GM10266 (cell line): ENCODE measurements around the gene JOSD1.
A peak's percentile ranks its signal among the peaks of the same experiment; 100 is the strongest.

ENCODE experiments used
- DNase-seq: peaks from one replicate; pipeline ENCODE4 v3.0.0; 2012; ENCODE audit errors: extremely low spot score
- CTCF ChIP-seq: IDR thresholded peaks from 2 replicates; pipeline ENCODE4 v1.5.1; 2012; ENCODE audit warnings: mild to moderate bottlenecking, low read depth; ENCODE audit not compliant: control insufficient read depth, insufficient read depth; ENCODE audit errors: missing control alignments

The JOSD1 gene

GRCh38 chr22:38700789-38701628 lies at the start of gene JOSD1:
JOSD1 (minus strand) TSS chr22:38700943; CDS start chr22:38699987, 956 bp downstream.
- DNase-seq, result peak; percentile 99
- TF ChIP-seq CTCF, result no peak

DNA sequence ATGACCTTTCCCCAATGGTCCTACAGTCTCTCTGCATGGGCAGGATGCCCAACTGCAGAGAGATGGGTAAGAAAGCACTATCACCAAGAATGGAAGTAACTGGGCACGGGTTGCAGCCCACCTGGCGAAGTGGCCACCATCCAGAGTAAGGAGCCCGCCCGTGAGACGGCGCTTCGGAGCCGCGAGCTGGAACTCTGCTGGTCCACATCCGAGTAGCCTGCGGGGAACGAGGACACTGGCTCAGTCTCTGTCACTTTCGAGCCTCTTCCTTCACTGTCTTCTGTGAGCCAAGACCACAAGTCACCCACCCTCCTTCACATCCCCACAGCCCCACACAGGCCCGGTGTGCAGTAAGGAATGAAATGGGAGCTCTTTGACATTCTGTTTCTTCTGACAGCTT lies 49.4 kb upstream of the JOSD1 start:
- TF ChIP-seq CTCF, result no peak
- no peak for DNase-seq

DNA sequence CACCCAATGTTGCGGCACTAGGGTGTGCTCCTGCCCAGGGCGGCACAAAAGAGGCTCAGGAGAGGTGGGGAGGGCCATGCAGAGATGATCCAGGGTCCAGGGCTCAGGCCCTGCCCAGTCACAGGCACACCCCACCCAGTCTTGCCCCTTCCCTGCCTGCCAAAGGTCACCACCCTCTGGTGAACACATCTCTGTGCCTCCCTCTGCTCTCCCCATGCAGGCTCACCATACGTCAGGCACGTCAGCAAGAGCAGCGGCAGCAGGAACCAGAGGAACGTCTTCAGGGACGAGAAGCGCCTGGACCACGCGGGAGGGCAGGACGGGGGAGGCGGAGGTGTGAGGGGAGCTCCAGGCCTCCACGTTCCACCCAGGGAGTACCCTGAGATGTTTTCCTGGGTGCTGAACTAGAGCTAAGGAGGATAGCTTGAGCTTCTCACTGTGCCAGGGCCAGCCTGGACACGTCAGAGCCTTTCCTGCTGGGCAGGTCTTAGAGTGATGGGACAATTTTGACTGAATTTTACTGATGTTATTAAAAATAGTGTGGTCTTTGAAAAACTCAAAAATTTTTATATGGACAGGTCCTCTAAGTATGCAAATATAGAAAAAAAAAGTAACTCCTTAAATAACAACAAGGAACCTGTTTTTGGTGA lies 47.9 kb upstream of the JOSD1 start:
- no peak for DNase-seq
- no peak for TF ChIP-seq CTCF

DNA sequence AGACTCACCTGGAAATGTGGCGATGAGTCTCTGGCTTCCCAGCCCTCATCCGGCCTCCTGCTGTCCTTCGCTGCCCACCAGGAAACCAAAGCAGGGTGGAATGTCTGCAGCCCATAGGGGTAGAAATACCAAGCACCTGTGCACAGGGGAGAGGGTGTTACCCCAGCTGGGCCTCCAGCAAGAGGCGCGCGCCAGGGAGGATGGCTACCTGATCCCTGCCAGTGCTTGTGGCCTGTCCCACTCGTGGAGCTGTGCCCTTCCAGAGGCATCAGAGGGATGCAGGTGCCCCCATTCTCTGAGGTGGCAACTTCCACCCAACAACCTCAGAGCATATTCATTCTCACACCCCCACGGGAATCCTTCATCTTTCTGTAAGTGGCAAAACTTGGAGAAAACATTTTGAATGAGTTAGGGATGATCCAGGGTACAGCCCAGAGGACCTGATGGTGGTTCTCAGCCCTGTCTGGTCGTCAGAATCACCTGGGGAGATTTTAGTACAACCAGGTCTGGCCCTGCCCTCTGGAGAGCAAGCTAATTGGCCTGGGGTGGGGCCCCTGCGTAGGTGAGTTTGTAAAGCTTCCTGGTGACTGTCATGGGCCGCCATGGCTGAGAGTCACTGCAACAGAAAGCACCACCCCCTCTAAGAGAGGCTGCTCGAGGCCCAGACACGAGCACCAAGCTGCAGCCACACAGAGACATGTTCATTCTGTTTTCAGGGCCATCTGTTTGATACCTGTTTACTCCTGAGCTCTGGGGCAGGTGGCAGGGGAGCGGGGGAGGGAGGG lies 45.1 kb upstream of the JOSD1 start:
- no peak for DNase-seq
- no peak for TF ChIP-seq CTCF

DNA sequence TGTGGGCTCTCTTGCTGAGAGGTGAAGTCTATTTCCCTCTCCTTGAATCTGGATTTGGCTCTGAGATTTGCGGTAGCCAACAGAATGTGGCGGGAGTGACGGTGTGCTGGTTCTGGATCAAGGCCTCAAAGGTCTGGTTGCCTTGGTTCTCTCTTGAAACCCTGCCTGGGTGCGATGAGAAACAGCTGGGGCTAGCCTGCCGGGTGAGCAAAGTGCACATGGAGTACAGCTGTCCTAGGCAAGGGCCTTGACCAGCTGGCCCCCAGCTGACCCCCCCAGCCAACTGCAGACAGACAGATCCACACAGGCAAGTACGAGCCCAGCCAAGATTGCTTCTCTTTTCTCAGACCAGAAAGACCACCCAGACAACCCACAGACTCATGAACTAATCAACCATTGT lies 44.2 kb upstream of the JOSD1 start:
- no peak for DNase-seq
- TF ChIP-seq CTCF, result no peak

- no peak for DNase-seq
- no peak for TF ChIP-seq CTCF
These were observed 41.6 kb upstream of the JOSD1 start for GRCh38 chr22:38742176-38742942.
